Testis (tissue), 3 donors: Measurements from ENCODE around the gene NRF1. TPM values are rescaled to one million over a fixed set of nuclear protein-coding genes. Genes with fewer than 3 reads are reported as not detected.

ENCODE experiments used
- DNase-seq: peaks from one replicate; pipeline ENCODE4 v3.0.0-alpha.2; 2019
- H3K27ac ChIP-seq, 2 donors: fragments of 200-600 bp; sonication (generic); one replicate each; pipeline ENCODE4 v1.5.1; 2019
- H3K27me3 ChIP-seq: fragments of 200-600 bp; sonication (generic); one replicate; pipeline ENCODE4 v1.5.1; 2019
- H3K36me3 ChIP-seq: fragments of 200-600 bp; sonication (generic); one replicate; pipeline ENCODE4 v1.5.1; 2017; ENCODE audit warnings: low read depth; ENCODE audit errors: missing control alignments
- H3K4me1 ChIP-seq: fragments of 200-600 bp; sonication (generic); one replicate; pipeline ENCODE4 v1.5.1; 2019
- H3K4me3 ChIP-seq, 2 donors: fragments of 200-600 bp; sonication (generic); one replicate each; pipeline ENCODE4 v1.5.1; 2017 to 2019
- H3K9me3 ChIP-seq: fragments of 200-600 bp; sonication (generic); one replicate; pipeline ENCODE4 v1.5.1; 2017
- CTCF ChIP-seq, 3 experiments: fragments of 450-650 bp in 2 of 3; fragments of 200-600 bp in 1 of 3; sonication (generic) in 1 of 3; IDR thresholded peaks; one replicate each; pipeline ENCODE4 v1.5.1; 2016 to 2019; ENCODE audit warnings: antibody characterized with exemption in 3 of 3, mild to moderate bottlenecking in 2 of 3, moderate library complexity in 1 of 3
- POLR2A ChIP-seq: fragments of 450-650 bp; IDR thresholded peaks from one replicate; pipeline ENCODE4 v1.6.1; 2017; ENCODE audit warnings: antibody characterized with exemption, mild to moderate bottlenecking, moderate library complexity
- WGBS, 2 donors: methylation state at CpG; one replicate each; pipeline ENCODE4 v1.1.5; 2018; 5-methylcytosine and 5-hydroxymethylcytosine counted together
- intact Hi-C: fragments of 100-400 bp; cut with DNase I; formaldehyde crosslinking; loops from one replicate; pipeline ENCODE4 v1.15.1; 2023; ENCODE audit warnings: low total_unique reads
- polyA plus RNA-seq: library from polyadenylated mRNA; stranded (reverse); fragments of 350-450 nt; fragmentation: Illumina TruSeq; extraction: RNeasy Lipid Tissue Mini Kit (QIAGEN cat#74804); gene quantifications from one replicate; pipeline ENCODE4 v1.2.3, GENCODE V29; 2014; ENCODE audit warnings: low read depth, low replicate concordance; ENCODE audit not compliant: insufficient read depth
- total RNA-seq, 2 donors: library from RNA; depleted of rRNA; stranded (reverse); fragments of >200 nt; gene quantifications; one replicate each; pipeline ENCODE4 v1.2.3, GENCODE V29; 2016

The NRF1 gene
- total and polyA plus RNA-seq, 3 donors from 2014 or later = 16.9 to 41.6 (median 26.9) TPM

GRCh38 chr7:129721068-129721467, 109.5 kb downstream of the NRF1 start:
- Histone ChIP-seq H3K9me3 (no peaks in the 10 kb centered on the region), H3K36me3 (no peaks in the 10 kb centered on the region), H3K4me1 (no peaks in the 10 kb centered on the region)

GRCh38 chr7:129723679-129724078, 112.2 kb downstream of the NRF1 start:
- intact Hi-C loops = no loop called here
- Histone ChIP-seq H3K27me3 (no peaks in the 10 kb centered on the region), H3K36me3 (no peaks in the 10 kb centered on the region), H3K4me1 (peaks cover 1% of the 10 kb centered on the region), H3K4me3 (no peak overlapping the region), H3K9me3 (no peaks in the 10 kb centered on the region), H3K27ac (no peak overlapping the region)
- DNase-seq = no peak
- WGBS, 2 donors = 96 to 100% methylated on average over 1 of the region's 1 CpG
- TF ChIP-seq POLR2A = no peak
- TF ChIP-seq CTCF (IDR thresholded peaks at IDR 0.05) = no peak

More at GRCh38 chr7:129721068-129721467, 109.5 kb downstream of the NRF1 start:
- Histone ChIP-seq H3K27me3 (no peaks in the 10 kb centered on the region), H3K4me3 (no peak overlapping the region), H3K27ac (no peak overlapping the region)
- intact Hi-C loops = no loop called here
- no peak for DNase-seq
- 71 to 96% methylated on average over 1 of the region's 1 CpG for WGBS, 2 donors
- TF ChIP-seq CTCF (IDR thresholded peaks at IDR 0.05) (no peak), POLR2A (no peak)

- Histone ChIP-seq H3K27me3 (no peaks in the 10 kb centered on the region), H3K4me3 (no peak overlapping the region), H3K36me3 (no peaks in the 10 kb centered on the region), H3K27ac (no peak overlapping the region), H3K4me1 (peaks cover 11% of the 10 kb centered on the region), H3K9me3 (no peaks in the 10 kb centered on the region)
- TF ChIP-seq CTCF (IDR thresholded peaks at IDR 0.05) = no peak
- no peak for TF ChIP-seq POLR2A
- DNase-seq = no peak
- 93 to 98% methylated on average over 3 of the region's 3 CpGs for WGBS, 2 donors
- intact Hi-C loops = no loop called here
Observed at GRCh38 chr7:129724796-129725195, 113.3 kb downstream of the NRF1 start.

GRCh38 chr7:129728875-129729467, 117.5 kb downstream of the NRF1 start:
- Histone ChIP-seq H3K27me3 (no peaks in the 10 kb centered on the region), H3K4me3 (no peak overlapping the region), H3K36me3 (no peaks in the 10 kb centered on the region), H3K9me3 (no peaks in the 10 kb centered on the region), H3K4me1 (peaks cover 11% of the 10 kb centered on the region), H3K27ac (no peak overlapping the region)
- TF ChIP-seq CTCF (IDR thresholded peaks at IDR 0.05) (no peak), POLR2A (no peak)
- DNase-seq = no peak
- WGBS, 2 donors = 64 to 74% methylated on average over 5 of the region's 5 CpGs
- intact Hi-C loops = no loop called here

GRCh38 chr7:129729511-129729910, 118.0 kb downstream of the NRF1 start:
- Histone ChIP-seq H3K27me3 (no peaks in the 10 kb centered on the region), H3K4me1 (peaks cover 11% of the 10 kb centered on the region), H3K27ac (no peak overlapping the region), H3K4me3 (no peak overlapping the region), H3K36me3 (no peaks in the 10 kb centered on the region), H3K9me3 (no peaks in the 10 kb centered on the region)
- DNase-seq = no peak
- TF ChIP-seq POLR2A = no peak
- TF ChIP-seq CTCF (IDR thresholded peaks at IDR 0.05) = no peak
- 36 to 53% methylated on average over 2 of the region's 2 CpGs for WGBS, 2 donors
- intact Hi-C loops = no loop called here
